GM10266 (cell line): ENCODE measurements around the gene MAPRE3.

Experiments used
- DNase-seq: peaks from one replicate; pipeline ENCODE4 v3.0.0; 2012; ENCODE audit errors: extremely low spot score
- CTCF ChIP-seq: IDR thresholded peaks from 2 replicates; pipeline ENCODE4 v1.5.1; 2012; ENCODE audit warnings: mild to moderate bottlenecking, low read depth; ENCODE audit not compliant: control insufficient read depth, insufficient read depth; ENCODE audit errors: missing control alignments

The MAPRE3 gene

GRCh38 chr2:27006602-27007415, 36.4 kb downstream of the MAPRE3 start:
- no peak for DNase-seq
- TF ChIP-seq CTCF = no peak

GRCh38 chr2:27007416-27008374, 37.3 kb downstream of the MAPRE3 start:
- TF ChIP-seq CTCF = no peak
- no peak for DNase-seq

GRCh38 chr2:27008678-27009077, 38.2 kb downstream of the MAPRE3 start:
- no peak for DNase-seq
- no peak for TF ChIP-seq CTCF

GRCh38 chr2:27009083-27009482, 38.6 kb downstream of the MAPRE3 start:
- DNase-seq = no peak
- no peak for TF ChIP-seq CTCF

GRCh38 chr2:27009716-27010115, 39.3 kb downstream of the MAPRE3 start:
- TF ChIP-seq CTCF = no peak
- DNase-seq = no peak

- no peak for DNase-seq
- no peak for TF ChIP-seq CTCF
These were observed 39.7 kb downstream of the MAPRE3 start for GRCh38 chr2:27010139-27010538.
